Measurements from ENCODE around the gene AGBL1.
A peak's percentile ranks its signal among the peaks of the same experiment; 100 is the strongest.

The AGBL1 gene

DNA sequence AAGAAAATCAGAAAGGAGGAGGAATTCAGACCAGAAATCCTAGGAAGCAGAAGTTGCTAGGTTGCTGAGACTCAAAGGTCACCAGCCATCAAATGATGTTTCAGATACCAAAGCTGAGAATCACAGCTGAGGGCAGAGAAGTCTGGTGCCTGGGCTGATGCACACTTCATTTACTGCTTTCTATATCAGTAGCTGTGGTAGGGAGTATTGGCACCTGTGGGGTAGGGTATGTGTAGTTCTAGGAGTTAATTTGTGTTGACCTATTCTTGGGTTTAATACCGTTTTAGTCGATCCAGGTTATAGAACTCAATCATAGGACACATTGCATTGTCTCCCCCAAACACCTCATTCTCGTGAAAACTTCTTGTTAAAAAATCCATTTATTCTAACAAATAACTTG, 529.6 kb downstream of the AGBL1 start:
- no peak for DNase-seq

DNA sequence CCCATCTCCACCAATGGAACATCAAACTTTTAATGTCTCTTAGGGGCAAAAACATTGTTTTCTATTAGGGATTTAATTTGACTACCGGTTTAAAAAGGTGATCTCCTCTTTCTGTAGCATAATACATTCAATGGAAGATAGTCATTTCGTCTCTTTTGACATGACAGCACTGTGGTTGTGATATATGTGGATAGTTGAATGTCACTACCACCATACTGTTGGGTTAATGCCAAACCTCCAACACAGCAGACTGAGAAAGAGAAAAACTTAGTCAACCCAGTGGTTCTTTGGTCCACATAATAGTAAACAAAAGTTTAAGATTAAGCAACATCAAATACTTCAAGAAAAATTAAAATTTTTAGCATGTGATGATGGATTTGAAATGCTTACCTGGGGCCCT, 530.4 kb downstream of the AGBL1 start:
- no peak for DNase-seq

DNA sequence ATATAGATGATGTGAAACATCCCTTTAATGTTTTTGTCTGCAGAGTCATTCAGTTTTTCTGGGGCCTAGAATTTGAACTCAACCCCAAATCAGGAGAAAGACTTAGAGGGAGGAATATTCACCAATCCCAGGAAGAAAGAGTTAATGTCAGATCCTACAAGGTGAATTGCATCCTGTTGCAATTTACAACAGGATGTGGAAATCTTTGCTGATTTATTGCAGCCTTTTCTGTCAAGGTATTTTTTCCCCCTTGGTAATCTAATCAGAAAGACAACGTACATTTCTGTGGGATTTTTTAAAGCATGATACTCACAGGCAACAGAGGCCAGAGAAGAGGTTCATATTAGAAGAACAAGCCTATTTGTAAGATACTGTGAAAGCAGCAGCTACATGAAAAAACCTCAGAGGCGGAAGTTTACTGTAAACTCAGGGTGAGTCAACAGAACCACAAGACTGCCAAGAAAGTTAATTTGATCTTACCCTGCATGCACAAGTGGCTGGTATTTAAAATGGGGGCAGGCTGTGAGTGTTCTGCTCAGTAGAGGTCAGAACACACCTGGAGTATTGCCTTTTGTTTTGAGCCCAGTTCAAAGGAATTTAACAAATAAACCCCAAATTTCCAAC, 531.9 kb downstream of the AGBL1 start:
- no peak for DNase-seq

DNA sequence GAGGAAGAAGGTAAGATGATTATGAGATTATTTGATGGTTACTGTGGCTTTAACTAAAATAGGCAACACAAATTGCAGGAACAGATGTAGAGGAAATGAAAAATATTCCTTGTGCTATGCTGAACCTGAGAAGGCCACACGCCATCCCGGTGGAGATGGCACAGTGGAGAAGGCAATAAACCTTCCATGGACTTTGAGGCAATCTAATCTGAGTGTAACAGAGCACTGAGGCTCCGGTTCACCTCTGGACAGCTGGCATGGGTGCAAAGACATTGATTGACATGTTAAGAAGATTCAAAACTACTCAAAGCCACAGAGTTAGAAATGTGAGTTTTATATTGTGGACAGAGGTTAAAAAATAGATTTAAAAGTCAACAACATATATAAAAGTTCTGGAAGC, 535.7 kb downstream of the AGBL1 start:
- DNase-seq = no peak

DNA sequence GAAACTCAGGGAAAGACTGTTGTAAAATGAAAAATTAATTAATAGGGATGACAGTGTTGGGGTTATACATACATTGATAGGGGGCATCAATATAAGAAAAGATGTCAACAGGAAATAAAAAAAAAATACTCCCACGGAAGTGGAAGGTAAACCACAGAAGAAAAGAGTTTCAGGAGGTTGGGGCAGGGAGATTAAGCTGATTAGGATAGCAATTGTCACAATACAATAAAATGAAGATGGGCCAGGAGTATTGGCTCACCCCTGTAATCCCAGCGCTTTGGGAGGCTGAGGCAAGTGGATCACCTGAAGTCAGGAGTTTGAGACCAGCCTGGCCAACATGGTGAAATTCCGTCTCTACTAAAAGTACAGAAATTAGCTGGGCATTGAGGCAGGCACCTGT, 536.1 kb downstream of the AGBL1 start:
- DNase-seq = no peak

DNA sequence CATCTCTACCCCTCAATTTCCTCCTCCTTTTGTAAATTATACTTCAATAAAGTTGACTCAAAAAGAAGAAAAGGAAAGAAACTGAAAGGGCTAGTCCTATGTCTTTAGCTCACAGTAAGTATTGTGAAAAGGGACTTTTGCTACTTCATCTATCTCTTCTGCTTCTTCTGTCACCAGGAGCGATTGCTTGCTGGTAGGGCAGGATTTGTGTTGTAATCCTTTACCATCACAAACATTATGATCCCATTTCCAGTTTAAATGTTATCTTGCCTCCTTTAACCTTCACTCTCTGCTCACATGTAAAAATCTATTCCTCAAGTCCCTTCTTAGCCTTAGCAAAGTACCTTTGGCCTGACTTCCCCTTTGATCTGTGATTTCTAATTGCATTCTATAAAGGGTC, 537.1 kb downstream of the AGBL1 start:
- no peak for DNase-seq

DNA sequence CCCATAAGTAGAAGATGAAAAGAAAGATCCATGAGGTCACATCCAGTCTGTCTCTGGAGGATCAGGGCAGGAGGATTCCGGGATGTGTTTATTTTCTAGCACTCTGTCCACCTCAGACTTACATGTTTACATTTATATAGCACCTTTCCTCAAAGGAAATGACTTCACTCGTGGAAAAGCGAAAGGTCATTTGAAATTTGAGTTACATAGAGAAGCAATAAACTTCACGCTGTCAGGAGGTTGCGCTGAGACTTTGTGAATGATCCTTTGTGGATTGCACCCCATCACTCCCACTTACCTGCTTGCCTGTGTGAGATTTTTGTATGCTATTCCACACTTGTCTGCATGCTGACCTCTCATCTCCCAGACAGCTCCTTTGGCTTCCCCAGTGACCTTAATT, 540.5 kb downstream of the AGBL1 start:
- DNase-seq = no peak

DNA sequence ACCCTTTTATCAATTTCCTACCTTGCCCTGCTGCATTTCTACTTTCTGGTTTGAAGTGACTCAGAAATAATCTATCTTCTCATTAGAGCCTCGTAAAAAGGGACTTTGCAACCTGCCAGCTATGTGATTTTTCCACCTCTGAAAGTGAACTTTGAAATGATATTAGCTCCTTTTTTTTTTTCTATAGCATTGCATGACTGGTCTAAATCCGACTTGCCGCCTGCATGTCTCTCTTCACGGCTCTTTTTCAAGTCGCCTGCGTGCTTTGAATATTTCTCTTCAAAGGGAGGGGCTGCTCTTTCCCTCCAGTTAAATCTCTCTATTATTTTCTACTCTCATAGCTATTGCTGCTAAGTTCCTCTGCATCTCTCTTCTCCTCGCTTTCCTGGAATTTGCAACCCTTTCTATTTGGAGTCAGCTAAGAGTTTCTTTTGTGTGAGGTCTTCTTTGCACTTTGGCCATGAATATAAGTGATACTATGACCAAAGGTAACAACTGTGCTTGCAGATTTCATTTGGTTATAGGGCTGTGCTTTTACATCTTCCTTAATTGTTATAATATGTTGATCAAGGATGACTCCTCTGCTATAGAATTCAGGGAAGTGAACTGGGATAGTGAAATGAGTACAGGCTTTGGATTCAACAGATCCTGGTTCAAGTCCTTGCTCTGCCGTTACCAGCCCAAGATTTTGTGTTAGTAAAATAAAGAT, 541.1 kb downstream of the AGBL1 start:
- no peak for DNase-seq

DNA sequence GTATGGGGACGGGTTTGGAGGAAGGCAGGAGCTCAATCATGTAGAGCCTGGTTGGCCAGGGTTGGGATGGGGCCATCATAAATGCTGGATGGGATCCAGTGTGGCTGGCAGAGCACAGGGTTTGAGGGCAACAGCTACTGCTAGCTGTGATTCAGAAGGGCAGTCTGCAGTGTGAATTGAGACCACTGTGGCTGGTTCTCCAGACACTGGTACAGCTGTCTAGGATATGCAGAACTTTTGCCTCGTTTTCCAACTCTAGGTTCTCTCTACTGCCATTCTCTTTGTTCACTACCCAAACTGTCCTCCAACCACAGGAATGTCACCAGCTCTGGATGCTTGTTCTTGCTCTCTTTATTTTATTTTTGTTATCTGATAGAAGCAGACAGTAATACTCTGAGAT, 543.6 kb downstream of the AGBL1 start:
- no peak for DNase-seq

DNA sequence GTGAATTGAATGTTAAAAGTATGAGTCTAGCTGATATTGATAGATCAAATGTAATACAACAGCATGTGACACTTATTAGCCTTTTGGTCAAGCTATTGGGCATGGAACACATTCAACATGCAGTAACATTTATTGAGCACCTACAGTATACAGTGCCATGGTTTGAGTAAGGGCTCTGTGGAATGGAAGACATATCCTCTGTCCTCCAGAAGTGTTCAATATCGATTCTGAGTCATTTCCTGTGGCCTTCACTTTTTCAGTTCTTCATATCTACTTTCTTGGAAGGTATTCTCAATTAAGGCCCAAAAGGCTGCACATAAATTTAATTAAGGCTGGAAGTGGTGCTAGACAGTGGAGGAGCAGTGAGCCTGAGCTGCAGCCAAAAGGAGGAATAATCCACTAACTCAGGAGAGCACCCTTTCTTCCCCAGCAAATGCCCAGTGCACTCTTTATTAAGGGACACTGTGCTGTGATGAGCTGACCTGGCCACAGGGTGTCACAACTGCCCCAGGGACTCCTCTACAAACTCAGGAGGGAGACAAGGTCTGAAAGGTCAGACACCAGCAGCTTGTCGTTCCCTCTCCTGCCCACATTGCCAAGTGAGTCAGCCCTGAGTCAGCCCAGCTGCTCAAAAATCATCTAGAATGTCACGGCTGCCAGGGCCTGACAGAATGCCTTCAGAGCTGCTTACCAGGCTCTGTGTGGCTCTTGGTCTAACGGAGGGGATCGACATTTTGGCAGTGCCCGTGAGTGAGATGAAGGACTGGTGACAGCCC, 544.8 kb downstream of the AGBL1 start:
- peak; percentile 41 for DNase-seq

DNA sequence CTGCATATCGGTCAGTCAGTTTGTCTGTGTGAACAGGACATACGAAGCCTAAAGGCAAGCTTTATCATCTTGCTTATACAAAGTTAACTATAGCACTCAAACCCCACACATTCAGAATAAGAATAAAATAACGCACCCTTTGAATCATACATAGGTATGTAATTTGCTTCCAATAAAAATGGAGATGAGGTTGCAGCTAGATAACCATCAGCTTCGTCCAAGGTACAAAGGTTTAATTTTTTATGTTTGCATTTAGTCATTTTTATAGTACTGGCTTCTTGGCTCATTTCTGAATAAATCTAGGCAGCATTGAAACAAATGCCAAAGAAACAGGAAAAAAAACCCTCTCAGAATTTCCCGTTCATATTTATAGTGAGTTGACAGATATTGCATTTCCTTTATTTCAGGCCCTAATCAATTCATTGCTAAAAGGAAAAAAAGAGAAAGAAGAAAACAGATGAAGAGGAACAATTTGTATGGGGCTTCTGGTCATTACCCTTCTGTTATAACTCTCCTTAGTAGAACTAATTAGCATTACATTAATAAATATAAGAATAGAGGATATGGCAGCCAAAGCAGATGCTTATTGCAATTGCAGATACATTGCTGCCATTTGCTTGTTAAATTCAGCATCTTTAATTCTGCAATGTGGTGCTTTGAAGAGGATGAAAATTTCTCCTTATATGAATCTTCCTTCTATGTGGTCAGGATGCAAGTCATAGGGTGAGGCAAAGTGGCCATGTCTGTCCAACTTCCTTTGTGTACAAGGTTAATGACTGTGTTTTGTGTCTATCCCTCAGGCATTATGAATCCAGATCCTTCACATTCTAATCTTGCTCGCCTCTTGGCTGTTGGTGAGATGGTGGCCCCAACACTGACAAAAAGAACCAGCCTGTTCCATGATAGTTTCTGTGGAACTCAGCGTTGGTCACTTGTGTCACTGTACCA, 550.0 kb downstream of the AGBL1 start:
- DNase-seq = no peak

DNA sequence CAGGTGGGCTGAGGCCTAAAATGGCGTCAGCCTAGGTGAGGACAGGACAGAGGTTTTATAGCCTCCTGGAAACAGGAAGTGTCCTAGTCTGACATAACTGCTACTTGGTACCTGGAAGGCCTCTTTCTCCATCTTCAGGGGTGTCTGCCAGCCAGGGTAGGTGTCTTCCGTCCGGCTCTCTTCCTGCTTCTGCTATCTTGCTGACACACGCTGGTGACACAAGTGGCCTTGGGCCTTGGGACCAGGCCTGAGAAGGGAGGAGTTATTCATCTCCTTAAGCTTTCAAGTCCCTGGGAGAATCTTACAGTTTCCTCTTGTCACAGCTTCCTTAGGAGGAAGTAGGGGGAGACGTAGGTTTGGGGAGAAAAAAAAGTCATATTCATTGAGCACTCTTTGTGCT, 551.3 kb downstream of the AGBL1 start:
- no peak for DNase-seq

DNA sequence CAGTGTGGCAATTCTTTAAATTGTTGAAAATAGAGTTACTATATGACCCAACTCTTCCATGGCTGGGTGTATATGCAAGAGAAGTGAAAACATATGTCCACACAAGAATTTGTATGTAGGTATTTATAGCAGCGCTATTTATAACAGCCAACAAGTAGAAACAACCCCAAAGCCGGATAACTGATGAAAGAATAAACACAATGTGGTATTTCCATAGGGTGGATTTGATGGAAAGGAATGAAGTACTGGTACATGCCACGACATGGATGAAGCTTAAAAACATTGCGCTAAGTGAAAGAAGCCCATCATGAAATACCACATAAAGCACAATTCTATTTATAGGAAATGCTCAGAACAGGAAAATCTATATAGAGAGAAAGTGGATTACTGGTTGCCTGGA, 554.5 kb downstream of the AGBL1 start:
- no peak for DNase-seq

DNA sequence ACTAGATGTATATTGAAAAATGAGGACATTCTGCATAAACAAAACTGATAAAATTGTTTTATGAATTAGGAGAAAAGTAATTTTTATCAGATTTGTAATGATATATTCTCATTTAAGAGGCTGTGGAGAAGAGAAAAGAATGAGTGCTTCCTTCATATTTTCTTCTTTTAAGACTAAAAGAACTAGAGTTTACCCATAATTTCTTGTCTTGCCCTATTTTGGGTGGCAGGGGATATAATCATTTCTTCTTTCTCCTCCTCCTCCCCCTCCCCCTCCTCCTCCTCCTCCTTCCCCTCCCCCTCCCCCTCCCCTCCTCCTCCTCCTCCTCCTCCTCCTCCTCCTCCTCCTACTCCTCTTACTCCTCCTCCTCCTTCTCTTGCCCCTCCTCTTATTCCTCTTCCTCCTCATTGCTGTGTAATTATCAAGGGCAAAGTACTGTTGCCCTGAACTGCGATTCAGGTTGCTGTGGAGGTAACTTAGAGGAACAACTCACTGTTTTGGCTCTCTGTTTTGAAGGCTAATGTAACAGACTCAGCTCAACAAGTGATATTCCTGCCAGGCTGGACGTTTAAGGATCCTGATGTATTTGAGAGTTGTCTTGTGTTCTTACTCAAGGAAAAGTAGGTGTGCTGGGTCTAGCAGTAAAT, 555.4 kb downstream of the AGBL1 start:
- DNase-seq = no peak

DNA sequence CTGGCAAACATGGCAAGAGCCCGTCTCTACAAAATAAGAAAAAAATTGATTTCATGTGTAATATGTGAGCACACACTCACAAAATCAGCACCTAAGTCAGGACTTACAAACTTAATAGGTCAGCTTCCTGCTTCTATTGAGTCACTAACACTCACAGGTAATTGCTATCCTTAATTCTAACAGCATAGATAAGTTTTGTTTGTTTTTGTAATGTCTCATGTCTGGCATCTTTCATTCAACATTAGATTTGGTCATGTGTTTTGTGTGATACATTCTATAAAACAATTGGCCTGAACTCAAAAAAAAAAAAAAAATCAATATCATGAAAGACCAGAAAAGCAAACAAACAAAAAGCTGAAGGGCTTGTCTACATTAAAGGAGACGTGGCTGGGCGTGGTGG, 564.7 kb downstream of the AGBL1 start:
- no peak for DNase-seq

DNA sequence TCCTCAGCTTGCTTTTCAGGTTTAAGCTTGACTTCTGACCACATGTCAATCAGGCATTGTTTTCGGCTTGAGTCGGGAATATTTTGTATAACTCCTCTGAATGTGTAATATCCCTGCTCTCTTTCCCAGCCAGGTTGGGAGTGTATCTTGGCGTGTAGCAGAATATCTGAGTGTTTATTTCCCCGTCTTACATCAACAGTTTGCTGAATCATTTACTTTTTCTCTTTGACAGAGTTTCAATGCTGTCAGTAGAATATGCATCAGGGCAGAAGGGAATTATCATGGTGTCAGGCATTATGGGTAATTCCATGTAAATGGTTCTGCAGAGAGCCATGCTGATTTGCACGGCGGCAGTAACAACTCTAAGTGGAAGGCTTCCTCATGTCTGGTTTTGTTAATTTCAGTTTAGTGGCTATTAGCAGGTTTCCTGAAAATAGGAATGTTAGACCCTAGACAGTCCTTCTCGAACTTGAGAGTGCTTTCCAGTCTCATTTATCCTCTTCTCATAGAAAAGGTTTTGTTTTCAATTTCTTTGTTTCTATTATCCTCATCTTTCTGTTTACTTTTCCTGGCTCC, 566.3 kb downstream of the AGBL1 start:
- no peak for DNase-seq

DNA sequence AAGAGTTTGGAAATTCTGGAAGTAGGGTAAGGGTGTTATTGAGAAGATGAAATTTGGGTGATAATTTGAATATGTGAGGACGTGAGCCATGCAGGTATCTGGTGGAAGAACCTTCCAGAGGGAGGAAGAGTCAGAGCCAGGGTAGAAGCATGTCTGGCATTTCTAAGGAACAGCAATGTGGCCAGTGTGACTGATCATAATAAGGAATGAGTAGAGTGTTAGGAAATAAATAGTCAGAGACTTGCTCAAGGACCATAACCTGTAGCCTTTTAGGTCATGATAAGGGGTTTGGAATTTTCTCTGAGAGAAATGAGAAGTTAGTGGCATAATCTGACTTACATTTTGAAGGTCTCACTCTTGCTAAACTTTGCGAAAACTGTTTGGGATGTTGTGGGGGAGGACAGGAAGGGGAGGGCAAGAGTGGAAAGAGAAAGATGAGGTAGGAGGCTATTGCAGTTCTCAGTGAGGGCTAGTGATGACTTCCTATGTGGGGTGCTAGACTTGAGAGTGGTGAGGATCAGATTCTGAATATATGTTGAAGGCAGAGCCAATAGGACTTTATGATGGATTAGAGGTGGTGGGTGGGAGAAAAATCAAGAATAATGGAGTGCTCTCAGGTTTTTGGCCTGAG, 568.3 kb downstream of the AGBL1 start:
- DNase-seq = no peak

DNA sequence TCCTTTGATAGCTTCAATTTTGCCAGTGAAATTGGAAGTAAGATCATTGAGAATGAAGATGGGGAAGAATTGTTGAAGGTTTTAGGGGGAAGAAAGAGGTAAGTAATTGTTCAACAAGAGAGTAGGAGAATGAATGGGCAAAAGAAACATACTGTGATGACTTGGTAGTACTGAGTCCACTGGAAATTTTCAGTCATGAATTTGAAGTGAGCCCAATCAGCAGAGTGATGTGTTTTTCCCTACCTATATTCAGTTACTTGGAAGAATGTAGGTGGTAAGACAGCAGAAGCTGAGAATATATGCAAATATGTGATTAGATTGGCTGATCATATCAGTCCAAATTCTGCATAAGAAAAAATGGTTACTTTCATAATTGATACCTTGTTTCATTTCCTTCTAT, 569.6 kb downstream of the AGBL1 start:
- no peak for DNase-seq

DNA sequence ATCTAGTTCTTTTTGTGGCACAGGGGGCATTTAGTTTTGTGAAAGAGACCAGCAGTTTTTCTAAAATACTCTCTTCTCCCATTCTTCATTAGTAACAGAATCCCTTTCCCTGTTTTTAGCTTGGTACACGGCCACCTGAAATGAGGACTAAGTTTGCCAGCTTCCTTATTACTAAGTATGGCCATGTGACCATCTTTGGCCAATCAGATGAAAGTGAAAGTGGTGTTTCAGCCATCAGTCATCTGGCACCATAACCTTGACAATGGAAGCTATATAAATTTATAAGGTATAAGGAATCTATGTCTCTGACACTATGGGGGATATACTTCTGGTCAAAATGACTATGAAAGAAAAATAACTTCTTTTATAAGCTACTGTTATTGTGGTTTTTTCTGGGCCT, 570.4 kb downstream of the AGBL1 start:
- no peak for DNase-seq

DNA sequence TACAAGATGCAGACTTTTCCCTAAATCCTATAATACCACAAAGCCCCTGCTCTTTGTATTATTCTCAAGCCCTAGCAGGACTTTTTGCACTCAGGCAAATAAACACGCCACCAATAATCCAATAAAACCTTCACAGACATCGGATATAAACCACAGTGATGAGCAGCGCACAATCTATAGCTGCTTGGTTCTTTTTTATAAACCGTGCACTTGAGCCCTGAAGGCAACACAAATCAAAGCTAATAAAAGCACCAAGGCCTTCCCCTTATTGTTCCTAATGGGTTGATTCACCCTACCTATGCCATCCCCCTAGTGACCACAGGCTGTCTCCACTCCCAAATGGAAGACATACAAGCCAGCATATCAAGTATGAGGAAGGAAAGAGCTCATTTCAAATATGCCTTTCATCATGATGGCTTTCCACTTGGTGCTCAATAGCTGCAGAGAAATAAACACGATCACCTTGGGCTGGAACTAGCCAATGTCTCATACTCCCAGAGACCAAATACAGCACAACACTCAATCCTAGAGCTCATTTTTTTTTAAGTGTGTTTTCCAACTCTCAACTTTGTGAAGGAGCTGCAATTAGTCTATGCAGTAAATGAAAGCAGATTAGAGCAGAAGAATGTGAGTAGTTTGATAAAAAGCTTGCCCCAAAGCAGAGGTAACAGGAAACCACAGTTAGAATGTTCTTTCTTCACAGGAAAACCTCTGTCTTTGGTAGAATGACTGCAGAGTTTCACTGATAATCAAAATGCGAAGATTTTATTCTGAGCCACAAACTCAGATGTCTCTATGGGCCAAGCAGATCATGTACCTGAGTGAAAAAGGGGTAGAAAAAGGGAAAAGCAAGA, 573.9 kb downstream of the AGBL1 start:
- no peak for DNase-seq

DNA sequence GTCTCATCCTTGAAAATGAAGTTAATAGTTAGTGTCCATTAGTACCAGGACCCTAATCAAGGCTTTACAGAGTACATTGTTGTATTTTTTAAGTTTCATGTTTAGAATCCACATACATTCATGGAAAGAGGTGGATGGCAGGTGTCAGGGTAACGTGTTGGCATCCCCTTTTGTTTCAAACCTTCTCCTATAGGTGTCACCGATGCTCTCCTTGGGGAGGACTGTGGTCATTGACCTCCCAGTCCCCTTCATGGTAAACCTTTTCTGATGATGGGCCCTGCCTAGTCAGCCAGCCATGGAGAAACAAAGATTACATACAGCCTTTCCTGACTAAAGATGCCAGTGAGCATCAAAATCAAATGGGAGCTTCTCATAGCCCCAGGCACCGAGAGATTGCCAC, 574.8 kb downstream of the AGBL1 start:
- no peak for DNase-seq

Data from NCI-H2171 (cell line).